Small intestine (tissue), 7 donors: ENCODE data around the gene ACP7. TPM values are rescaled to one million over a fixed set of nuclear protein-coding genes. Genes with fewer than 3 reads are reported as not detected.

ENCODE experiments used
- DNase-seq, 2 donors: peaks; one replicate each; pipeline versions ENCODE4 v3.0.0 to v3.0.0-alpha.2; 2013
- FAIRE-seq: peaks from 2 replicates; lab custom pipeline; 2012; peaks lifted over from hg19 to GRCh38; lab: Jason Lieb, UNC
- H3K27ac ChIP-seq, 3 donors: one replicate each; pipeline ENCODE4 v1.5.1; 2013; ENCODE audit warnings: low read length in 2 of 3, mild to moderate bottlenecking in 2 of 3, control low read depth in 1 of 3, inconsistent platforms in 1 of 3, low read depth in 1 of 3, moderate library complexity in 1 of 3
- H3K27me3 ChIP-seq, 3 donors: one replicate each; pipeline ENCODE4 v1.6.1; 2013; ENCODE audit warnings: low read length in 3 of 3, inconsistent platforms in 1 of 3; ENCODE audit not compliant: control insufficient read depth in 3 of 3, insufficient read depth in 3 of 3
- H3K36me3 ChIP-seq, 3 donors: one replicate each; pipeline ENCODE4 v1.6.1; 2013; ENCODE audit warnings: low read length in 3 of 3, inconsistent platforms in 1 of 3, low read depth in 1 of 3, mild to moderate bottlenecking in 1 of 3, moderate library complexity in 1 of 3; ENCODE audit not compliant: control insufficient read depth in 3 of 3, insufficient read depth in 2 of 3
- H3K4me1 ChIP-seq, 3 donors: one replicate each; pipeline ENCODE4 v1.6.1; 2013; ENCODE audit warnings: low read length in 2 of 3, inconsistent platforms in 1 of 3, low read depth in 1 of 3, mild to moderate bottlenecking in 1 of 3, moderate library complexity in 1 of 3; ENCODE audit not compliant: control insufficient read depth in 3 of 3, insufficient read depth in 2 of 3
- H3K4me3 ChIP-seq, 3 donors: one replicate each; pipeline ENCODE4 v1.5.1; 2013; ENCODE audit warnings: low read length in 3 of 3, control low read depth in 1 of 3, inconsistent platforms in 1 of 3, low read depth in 1 of 3, mild to moderate bottlenecking in 1 of 3, moderate library complexity in 1 of 3
- H3K9me3 ChIP-seq, 2 donors: one replicate each; pipeline ENCODE4 v1.6.1; 2013; ENCODE audit warnings: low read depth in 1 of 2, low read length in 1 of 2; ENCODE audit not compliant: control insufficient read depth in 2 of 2, insufficient read depth in 1 of 2
- WGBS, 3 donors: extraction: QIAGEN DNeasy Blood & Tissue Kit; methylation state at CpG; one replicate each; pipeline ENCODE4 v1.1.7; 2013; 5-methylcytosine and 5-hydroxymethylcytosine counted together
- polyA plus RNA-seq, 4 donors: library from polyadenylated mRNA; stranded (reverse) in 3 of 4; unstranded in 1 of 4; fragments of 200-250 nt in 3 of 4; fragments of 120-200 nt in 1 of 4; gene quantifications; one replicate each; pipeline versions ENCODE4 v1.2.1 to v1.2.3, GENCODE V29; 2013
- donor health status: healthy with polysubstance abuse.
- donor health status: control.
- donor health status: control.
- donor health status: Bipolar disorder and iron deficiency.
- donor health status: healthy.

Gene ACP7
- polyA plus RNA-seq, 4 donors, result 0.01 to 2.9 TPM; not detected in 2

GRCh38 chr19:39080431-39080830 lies 3.7 kb upstream of the ACP7 start:
- no peak for FAIRE-seq
- DNase-seq, result no peak
- no peaks in the 10 kb centered on the region for H3K9me3 ChIP-seq
- H3K36me3 ChIP-seq, result no peaks in the 10 kb centered on the region
- peaks cover 0 to 34% (median 16%) of the 10 kb centered on the region in 3 donors for H3K27me3 ChIP-seq
- no peak overlapping the region for H3K4me3 ChIP-seq
- no peak overlapping the region for H3K27ac ChIP-seq
- peaks cover 0 to 12% (median 0%) of the 10 kb centered on the region in 3 donors for H3K4me1 ChIP-seq
- 44 to 64% (median 48%) methylated on average over 3 of the region's 3 CpGs for WGBS, 3 donors

DNA sequence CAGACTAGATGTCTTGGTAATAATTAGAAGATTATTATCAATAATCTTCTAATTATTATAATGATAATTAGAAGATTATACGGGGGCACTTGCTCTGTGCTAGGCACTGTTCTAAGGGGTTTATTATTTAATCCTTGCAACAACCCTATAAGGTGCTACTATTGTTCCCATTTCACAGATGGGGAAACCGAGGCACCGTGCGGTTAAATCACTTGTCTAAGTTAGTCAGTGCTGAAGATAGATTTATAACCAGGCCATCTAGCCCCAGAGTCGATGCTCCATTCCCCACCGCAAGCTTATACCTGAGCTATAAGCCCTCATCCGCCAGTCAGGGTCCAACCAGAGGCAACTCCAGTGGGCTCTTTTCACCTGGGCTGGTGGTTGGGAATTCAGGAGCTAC lies 2.0 kb upstream of the ACP7 start:
- no peak overlapping the region for H3K27ac ChIP-seq
- FAIRE-seq (no peak), DNase-seq (no peak)
- no peaks in the 10 kb centered on the region for H3K9me3 ChIP-seq
- 82 to 84% (median 83%) methylated on average over 7 of the region's 7 CpGs for WGBS, 3 donors
- H3K4me1 ChIP-seq, result peaks cover 0 to 21% (median 0%) of the 10 kb centered on the region in 3 donors
- no peaks in the 10 kb centered on the region for H3K36me3 ChIP-seq
- H3K4me3 ChIP-seq, result no peak overlapping the region
- H3K27me3 ChIP-seq, result peaks cover 0 to 38% (median 21%) of the 10 kb centered on the region in 3 donors

GRCh38 chr19:39082745-39083598 lies 1.2 kb upstream of the ACP7 start:
- Histone ChIP-seq H3K9me3 (no peaks in the 10 kb centered on the region), H3K27ac (no peak overlapping the region), H3K4me3 (peak overlapping the region in 1 of 3 donors; percentile 31), H3K4me1 (peaks cover 0 to 21% (median 0%) of the 10 kb centered on the region in 3 donors), H3K27me3 (peaks cover 0 to 38% (median 21%) of the 10 kb centered on the region in 3 donors), H3K36me3 (no peaks in the 10 kb centered on the region)
- DNase-seq, result no peak
- 10 to 19% (median 10%) methylated on average over 15 of the region's 15 CpGs for WGBS, 3 donors
- FAIRE-seq, result no peak

- no peak for FAIRE-seq
- WGBS, 3 donors, result 1% methylated on average over 11 to 14 of the region's 14 CpGs
- no peaks in the 10 kb centered on the region for H3K9me3 ChIP-seq
- peaks cover 0 to 21% (median 0%) of the 10 kb centered on the region in 3 donors for H3K4me1 ChIP-seq
- peak in 1 of 2 donors; percentile 28 for DNase-seq
- peak overlapping the region in 2 of 3 donors; percentile 26 to 31 for H3K4me3 ChIP-seq
- peaks cover 0 to 38% (median 21%) of the 10 kb centered on the region in 3 donors for H3K27me3 ChIP-seq
- H3K27ac ChIP-seq, result no peak overlapping the region
- H3K36me3 ChIP-seq, result no peaks in the 10 kb centered on the region
These were observed 577 bp upstream of the ACP7 start for GRCh38 chr19:39083599-39083982.

DNA sequence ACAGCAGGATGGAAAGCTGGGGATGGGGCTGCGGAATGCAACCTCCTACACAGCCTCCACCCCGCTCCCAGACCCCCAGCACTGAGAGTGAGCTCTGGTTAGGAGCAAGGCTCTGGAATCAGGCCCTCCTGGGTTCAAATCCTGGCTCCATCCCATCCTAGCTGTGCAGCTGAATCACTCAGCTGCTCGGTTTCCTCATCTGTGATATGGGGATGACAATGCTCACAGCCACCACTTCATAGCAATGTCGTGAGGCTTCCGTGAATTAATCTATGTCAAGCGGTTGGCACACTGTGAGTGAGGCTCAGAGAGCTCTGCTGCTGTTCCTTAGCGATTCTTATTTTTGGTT lies 538 bp downstream of the ACP7 start:
- FAIRE-seq (no peak), DNase-seq (no peak)
- 49 to 58% (median 57%) methylated on average over 6 to 7 of the region's 7 CpGs for WGBS, 3 donors

DNA sequence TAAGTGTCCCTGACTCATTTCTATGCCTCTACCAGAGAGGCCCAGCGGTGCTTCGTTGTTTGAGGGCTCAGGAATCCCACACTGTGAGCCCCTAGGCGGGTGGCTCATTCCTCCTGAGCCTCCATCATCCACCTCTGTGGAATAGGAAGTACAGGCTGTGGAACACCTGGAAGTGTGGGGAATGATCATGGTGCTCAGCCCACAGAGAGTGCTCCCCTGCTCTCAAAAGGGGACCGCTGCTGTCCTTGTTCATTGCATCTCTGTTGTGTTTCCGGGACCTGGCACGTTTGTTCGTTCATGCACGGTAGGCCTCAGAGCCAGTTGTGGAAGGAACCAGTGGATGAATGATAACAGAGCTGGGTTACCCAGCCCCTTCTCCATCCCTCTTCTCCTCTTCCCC lies 1.2 kb downstream of the ACP7 start:
- H3K27me3 ChIP-seq, result peaks cover 0 to 38% (median 18%) of the 10 kb centered on the region in 3 donors
- no peak overlapping the region for H3K27ac ChIP-seq
- H3K4me1 ChIP-seq, result peaks cover 0 to 21% (median 0%) of the 10 kb centered on the region in 3 donors
- no peak for FAIRE-seq
- WGBS, 3 donors, result 57 to 79% (median 72%) methylated on average over 8 of the region's 8 CpGs
- DNase-seq, result peak in 1 of 2 donors; percentile 9
- no peak overlapping the region for H3K4me3 ChIP-seq
- H3K9me3 ChIP-seq, result no peaks in the 10 kb centered on the region
- no peaks in the 10 kb centered on the region for H3K36me3 ChIP-seq

More for the DNA sequence above, 538 bp downstream of the ACP7 start:
- H3K27me3 ChIP-seq, result peaks cover 0 to 38% (median 19%) of the 10 kb centered on the region in 3 donors
- H3K36me3 ChIP-seq, result no peaks in the 10 kb centered on the region
- no peak overlapping the region for H3K4me3 ChIP-seq
- no peaks in the 10 kb centered on the region for H3K9me3 ChIP-seq
- H3K27ac ChIP-seq, result no peak overlapping the region
- H3K4me1 ChIP-seq, result peaks cover 0 to 21% (median 0%) of the 10 kb centered on the region in 3 donors

DNA sequence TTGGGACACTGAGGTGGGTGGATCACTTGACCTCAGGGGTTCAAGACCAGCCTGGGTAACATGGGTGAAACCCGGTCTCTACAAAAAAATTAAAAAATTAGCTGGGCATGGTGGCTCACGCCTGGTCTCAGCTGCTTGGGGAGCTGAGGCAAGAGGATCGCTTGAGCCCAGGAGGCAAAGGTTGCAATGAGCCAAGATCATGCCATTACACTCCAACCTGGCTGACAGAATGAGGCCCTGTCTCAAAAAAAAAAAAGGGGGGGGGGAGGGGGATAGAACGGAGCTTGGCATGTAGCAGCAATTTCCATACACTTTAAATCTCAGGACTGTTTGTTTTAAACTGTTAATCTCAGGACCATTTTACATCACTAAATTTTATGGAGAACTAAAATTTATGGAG lies 2.2 kb downstream of the ACP7 start:
- FAIRE-seq (no peak), DNase-seq (peak in 1 of 2 donors; percentile 48)
- Histone ChIP-seq H3K9me3 (no peaks in the 10 kb centered on the region), H3K4me1 (peaks cover 0 to 21% (median 0%) of the 10 kb centered on the region in 3 donors), H3K27me3 (peaks cover 0 to 37% (median 18%) of the 10 kb centered on the region in 3 donors), H3K36me3 (no peaks in the 10 kb centered on the region), H3K4me3 (no peak overlapping the region), H3K27ac (no peak overlapping the region)
- WGBS, 3 donors, result 46 to 62% (median 57%) methylated on average over 4 of the region's 4 CpGs

DNA sequence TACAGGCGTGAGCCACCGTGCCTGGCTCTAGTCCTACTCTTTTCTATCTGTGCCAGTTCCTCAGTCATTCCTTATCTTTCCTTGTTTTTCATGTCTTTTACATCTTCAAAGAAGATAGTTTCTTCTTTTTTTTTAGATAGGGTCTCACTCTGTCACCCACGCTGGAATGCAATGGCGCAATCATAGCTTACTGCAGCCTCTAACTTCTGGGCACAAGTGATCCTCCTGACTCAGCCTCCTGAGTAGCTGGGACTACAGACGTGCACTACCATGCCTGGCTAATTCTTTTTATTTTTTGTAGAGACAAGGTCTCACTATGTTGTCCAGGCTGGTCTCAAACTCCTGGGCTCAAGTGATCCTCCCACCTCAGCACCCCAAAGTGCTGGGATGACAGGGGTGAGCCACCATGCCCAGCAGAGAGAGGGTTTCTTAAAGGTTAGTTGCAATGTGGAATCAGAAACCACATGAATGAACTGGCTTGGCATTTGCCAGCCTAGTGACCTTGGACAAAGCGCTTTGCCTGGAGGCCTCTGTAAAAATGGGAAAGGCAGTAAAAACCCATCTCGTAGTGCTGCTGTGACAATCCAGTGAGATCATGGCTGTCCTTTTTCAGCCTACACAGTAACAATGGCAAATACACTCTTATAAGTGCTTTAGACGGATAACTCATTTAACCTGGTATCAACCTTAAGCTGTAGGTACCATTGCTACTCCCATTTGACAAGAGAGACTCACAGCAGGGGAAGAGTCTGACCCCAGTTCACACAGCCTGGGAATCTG lies 3.9 kb downstream of the ACP7 start:
- Histone ChIP-seq H3K36me3 (no peaks in the 10 kb centered on the region), H3K27ac (no peak overlapping the region), H3K4me3 (no peak overlapping the region), H3K27me3 (peaks cover 0 to 25% (median 13%) of the 10 kb centered on the region in 3 donors), H3K4me1 (peaks cover 0 to 21% (median 0%) of the 10 kb centered on the region in 3 donors), H3K9me3 (no peaks in the 10 kb centered on the region)
- FAIRE-seq (no peak), DNase-seq (no peak)
- WGBS, 3 donors, result 77 to 81% (median 80%) methylated on average over 8 of the region's 8 CpGs
